OCI-LY7 (cell line): Measurements from ENCODE around the gene SLFN12L. TPM values are rescaled to one million over a fixed set of nuclear protein-coding genes. Genes with fewer than 3 reads are reported as not detected.
A peak's percentile ranks its signal among the peaks of the same experiment; 100 is the strongest.

Experiments
- BruUV-seq: library from RNA; stranded (reverse); fragments of 400-500 nt; replicated peaks from 2 replicates; lab custom pipeline; 2021; lab: Mats Ljungman, UMichigan
- CTCF ChIA-PET: fragments of 300-600 bp; sonication (Branson Sonifier 250); formaldehyde crosslinking; loops from one replicate; lab custom pipeline; 2022; ENCODE audit warnings: antibody characterized with exemption; ENCODE audit not compliant: unreplicated experiment; lab: Charles Lee
- POLR2A ChIA-PET: fragments of 300-600 bp; sonication (Branson Sonifier 250); formaldehyde crosslinking; loops from one replicate; lab custom pipeline; 2022; ENCODE audit warnings: antibody characterized with exemption; lab: Charles Lee
- DNase-seq: peaks from one replicate; pipeline ENCODE4 v3.0.0-alpha.2; 2015; ENCODE audit warnings: low spot score
- H2AFZ ChIP-seq: fragments of 200-600 bp; sonication (generic), shearing (Covaris generic); 2 replicates; pipeline ENCODE4 v1.6.1; 2014; ENCODE audit warnings: mild to moderate bottlenecking, antibody characterized with exemption, low read length, moderate library complexity
- H3K27ac ChIP-seq: fragments of 200-600 bp; sonication (generic); 2 replicates; pipeline ENCODE4 v1.5.1; 2014; ENCODE audit warnings: mixed run types, low read depth, mild to moderate bottlenecking, moderate library complexity, low read length, inconsistent platforms; ENCODE audit not compliant: poor library complexity, severe bottlenecking
- H3K36me3 ChIP-seq: fragments of 200-600 bp; sonication (generic); 2 replicates; pipeline ENCODE4 v1.6.1; 2014; ENCODE audit warnings: mild to moderate bottlenecking, antibody characterized with exemption, low read length, moderate library complexity, mixed read lengths; ENCODE audit not compliant: insufficient read depth
- H3K4me1 ChIP-seq: fragments of 200-600 bp; sonication (generic); 2 replicates; pipeline ENCODE4 v1.5.1; 2014; ENCODE audit warnings: mild to moderate bottlenecking, low read length; ENCODE audit not compliant: insufficient read depth, poor library complexity, severe bottlenecking
- H3K4me2 ChIP-seq: fragments of 200-600 bp; sonication (generic); 2 replicates; pipeline ENCODE4 v1.6.1; 2014; ENCODE audit warnings: mild to moderate bottlenecking, low read length
- H3K4me3 ChIP-seq: fragments of 200-600 bp; sonication (generic); 2 replicates; pipeline ENCODE4 v1.5.1; 2014; ENCODE audit warnings: mild to moderate bottlenecking, low read depth, low read length; ENCODE audit not compliant: poor library complexity, severe bottlenecking
- H3K79me2 ChIP-seq: fragments of 200-600 bp; sonication (generic); 2 replicates; pipeline ENCODE4 v1.6.1; 2016; ENCODE audit warnings: low read depth, mild to moderate bottlenecking, low read length, moderate library complexity, mixed read lengths; ENCODE audit not compliant: insufficient read depth
- H3K9me2 ChIP-seq: fragments of 200-600 bp; sonication (generic); 2 replicates; pipeline ENCODE4 v1.6.1; 2016; ENCODE audit warnings: mild to moderate bottlenecking, low read length, mixed read lengths; ENCODE audit not compliant: insufficient read depth
- H3K9me3 ChIP-seq: fragments of 200-600 bp; sonication (generic); 2 replicates; pipeline ENCODE4 v1.6.1; 2014; ENCODE audit warnings: mild to moderate bottlenecking, mixed run types, low read length, mixed read lengths
- H4K20me1 ChIP-seq: fragments of 200-600 bp; sonication (generic); 2 replicates; pipeline ENCODE4 v1.6.1; 2014; ENCODE audit warnings: mild to moderate bottlenecking, antibody characterized with exemption, low read length, moderate library complexity, mixed read lengths; ENCODE audit not compliant: insufficient read depth
- EZH2phosphoT487 ChIP-seq: fragments of 200-600 bp; sonication (generic); IDR thresholded peaks from 2 replicates; pipeline ENCODE4 v1.6.1; 2018; ENCODE audit warnings: low read depth, borderline replicate concordance, mild to moderate bottlenecking, mixed run types, antibody characterized with exemption, low read length, moderate library complexity, mixed read lengths
- intact Hi-C: fragments of 100-400 bp; cut with micrococcal nuclease; formaldehyde crosslinking; loops from one replicate; pipeline ENCODE4 v1.10.0; 2022; ENCODE audit not compliant: unreplicated experiment
- small RNA-seq: library from RNA; depleted of rRNA; stranded (forward); fragments of <200 nt; gene quantifications from one replicate; pipeline ENCODE3, GENCODE V24; 2014
- total RNA-seq, 2 experiments: library from RNA; depleted of rRNA in 1 of 2; stranded (reverse); fragments of >200 nt in 1 of 2; shearing (Covaris generic) in 1 of 2; gene quantifications; 2 replicates each; pipeline ENCODE4 v1.2.3, GENCODE V29; 2014 to 2022
- TF ChIP-seq, protein P1 (sequence below): fragments of 200-600 bp; sonication (generic); conservative IDR thresholded peaks from 2 replicates; pipeline ENCODE4 v1.5.1; 2014; ENCODE audit warnings: mild to moderate bottlenecking, antibody characterized with exemption, low read length, moderate library complexity, mixed read lengths

Gene SLFN12L
- total RNA-seq, 2 experiments from 2014 or later: not detected

DNA sequence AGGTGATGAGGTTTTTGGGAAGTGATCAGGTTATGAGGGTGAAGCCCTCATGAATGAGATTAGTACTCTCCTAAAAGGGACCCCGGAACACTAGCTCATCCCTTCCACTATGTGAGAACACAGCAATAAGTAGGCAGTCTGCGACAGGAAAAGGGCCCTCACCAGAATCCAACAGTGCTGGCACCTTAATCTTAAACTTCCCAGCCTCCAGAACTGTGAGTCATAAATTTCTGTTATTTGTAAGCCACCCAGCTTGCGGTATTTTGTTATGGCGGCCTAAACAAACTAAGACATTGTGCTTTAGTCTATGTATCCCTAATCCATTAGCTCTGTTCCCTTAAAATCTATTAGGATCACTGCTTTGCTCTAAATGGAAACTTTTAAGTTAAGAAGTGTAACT is 113.7 kb downstream of the SLFN12L start:
- H3K4me1 ChIP-seq: no peaks in the 10 kb centered on the region
- ChIA-PET POLR2A (no interaction called here), CTCF (no interaction called here)
- DNase-seq: no peak
- H4K20me1 ChIP-seq: no peaks in the 10 kb centered on the region
- no peaks in the 10 kb centered on the region for H3K36me3 ChIP-seq
- H3K9me2 ChIP-seq: no peaks in the 10 kb centered on the region
- H3K4me2 ChIP-seq: no peak overlapping the region
- intact Hi-C loops: no loop called here
- no peaks in the 10 kb centered on the region for H3K79me2 ChIP-seq
- no peaks in the 10 kb centered on the region for H3K9me3 ChIP-seq
- TF ChIP-seq EZH2phosphoT487: no peak
- TF ChIP-seq, protein P1, sequence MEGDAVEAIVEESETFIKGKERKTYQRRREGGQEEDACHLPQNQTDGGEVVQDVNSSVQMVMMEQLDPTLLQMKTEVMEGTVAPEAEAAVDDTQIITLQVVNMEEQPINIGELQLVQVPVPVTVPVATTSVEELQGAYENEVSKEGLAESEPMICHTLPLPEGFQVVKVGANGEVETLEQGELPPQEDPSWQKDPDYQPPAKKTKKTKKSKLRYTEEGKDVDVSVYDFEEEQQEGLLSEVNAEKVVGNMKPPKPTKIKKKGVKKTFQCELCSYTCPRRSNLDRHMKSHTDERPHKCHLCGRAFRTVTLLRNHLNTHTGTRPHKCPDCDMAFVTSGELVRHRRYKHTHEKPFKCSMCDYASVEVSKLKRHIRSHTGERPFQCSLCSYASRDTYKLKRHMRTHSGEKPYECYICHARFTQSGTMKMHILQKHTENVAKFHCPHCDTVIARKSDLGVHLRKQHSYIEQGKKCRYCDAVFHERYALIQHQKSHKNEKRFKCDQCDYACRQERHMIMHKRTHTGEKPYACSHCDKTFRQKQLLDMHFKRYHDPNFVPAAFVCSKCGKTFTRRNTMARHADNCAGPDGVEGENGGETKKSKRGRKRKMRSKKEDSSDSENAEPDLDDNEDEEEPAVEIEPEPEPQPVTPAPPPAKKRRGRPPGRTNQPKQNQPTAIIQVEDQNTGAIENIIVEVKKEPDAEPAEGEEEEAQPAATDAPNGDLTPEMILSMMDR: no peak
- H3K4me3 ChIP-seq: no peak overlapping the region
- no peak overlapping the region for H2AFZ ChIP-seq
- BruUV-seq: no TSS peak
- no peak overlapping the region for H3K27ac ChIP-seq

Small RNA genes lying within 50 kb of the gene (small RNA-seq; reads per million reads assigned to genes)
- gene AC015911.1 (not detected), gene SNORD7 (44.8 reads per million, percentile 98 among the genes with 10 or more reads in this experiment)

Other genes starting within 250 kb of the SLFN12L start
- 0.05 TPM in 1 of 2 replicates, not detected in the other for gene SLFN11, start 164.1 kb downstream of the SLFN12L start, total RNA-seq (2014; rRNA removed; shearing (Covaris generic))
- gene SLFN11, start 164.1 kb downstream of the SLFN12L start, total RNA-seq (2022): not detected in 2 replicates
- 0.06 TPM in 1 of 2 replicates, not detected in the other for gene SLFN12, start 105.2 kb downstream of the SLFN12L start, total RNA-seq (2014; rRNA removed; shearing (Covaris generic))
- not detected in 2 replicates for gene SLFN12, start 105.2 kb downstream of the SLFN12L start, total RNA-seq (2022)
- not detected in 2 replicates for gene SLFN13, start 88.9 kb downstream of the SLFN12L start, total RNA-seq (2014; rRNA removed; shearing (Covaris generic))
- not detected in 2 replicates for gene SLFN13, start 88.9 kb downstream of the SLFN12L start, total RNA-seq (2022)
- gene SLFN14, start 23.1 kb upstream of the SLFN12L start, total RNA-seq (2014; rRNA removed; shearing (Covaris generic)): not detected in 2 replicates
- gene SLFN14, start 23.1 kb upstream of the SLFN12L start, total RNA-seq (2022): not detected in 2 replicates
- 4.3 and 6.8 TPM in 2 replicates for gene PEX12, start 40.9 kb upstream of the SLFN12L start, total RNA-seq (2014; rRNA removed; shearing (Covaris generic))
- 7.6 and 9.5 TPM in 2 replicates for gene PEX12, start 40.9 kb upstream of the SLFN12L start, total RNA-seq (2022)
- 28.9 and 51.5 TPM in 2 replicates for gene AP2B1, start 49.6 kb upstream of the SLFN12L start, total RNA-seq (2014; rRNA removed; shearing (Covaris generic))
- gene AP2B1, start 49.6 kb upstream of the SLFN12L start, total RNA-seq (2022): 76.0 and 82.9 TPM in 2 replicates
- gene RASL10B, start 194.0 kb upstream of the SLFN12L start, total RNA-seq (2014; rRNA removed; shearing (Covaris generic)): not detected in 2 replicates
- not detected in 2 replicates for gene RASL10B, start 194.0 kb upstream of the SLFN12L start, total RNA-seq (2022)
- gene GAS2L2, start 215.6 kb upstream of the SLFN12L start, total RNA-seq (2014; rRNA removed; shearing (Covaris generic)): not detected in 2 replicates
- 0.21 TPM in 1 of 2 replicates, not detected in the other for gene GAS2L2, start 215.6 kb upstream of the SLFN12L start, total RNA-seq (2022)
- not detected in 2 replicates for gene C17orf50, start 223.2 kb upstream of the SLFN12L start, total RNA-seq (2014; rRNA removed; shearing (Covaris generic))
- not detected in 2 replicates for gene C17orf50, start 223.2 kb upstream of the SLFN12L start, total RNA-seq (2022)